ENCODE measurements around the gene FAM25A. TPM values are rescaled to one million over a fixed set of nuclear protein-coding genes. Genes with fewer than 3 reads are reported as not detected.

FAM25A gene
- not detected for total RNA-seq

DNA sequence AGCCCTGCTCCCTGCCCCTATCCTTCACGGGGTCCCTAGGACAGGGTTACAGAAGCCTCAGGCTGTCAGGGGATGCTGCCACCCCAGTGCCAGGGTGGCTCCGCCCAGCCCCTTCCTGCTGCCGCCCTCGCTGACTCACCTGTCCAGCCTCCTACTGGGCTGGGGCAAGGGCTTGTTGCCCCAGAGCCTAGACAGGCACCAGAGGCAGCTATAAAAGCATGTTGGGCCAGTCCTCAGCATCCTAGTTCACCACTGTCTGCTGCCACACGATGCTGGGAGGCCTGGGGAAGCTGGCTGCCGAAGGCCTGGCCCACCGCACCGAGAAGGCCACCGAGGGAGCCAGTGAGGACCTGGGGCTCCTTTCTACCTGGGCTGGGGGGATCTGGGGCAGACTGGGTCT lies at the start of gene FAM25A:
TSS of gene FAM25A (plus strand) at position 239 of the 400 bp plus-strand sequence. CDS start at position 270, 31 bp downstream.

Other genes starting within 250 kb of the FAM25A start
- not detected for gene MMRN2, start 62.7 kb upstream of the FAM25A start, total RNA-seq
- gene SNCG, start 61.7 kb upstream of the FAM25A start, total RNA-seq = 1 to 10 TPM in 1 of 2 experiments, under 1 TPM in 1; 0.68 to 1.3 TPM
- not detected for gene ADIRF, start 51.8 kb upstream of the FAM25A start, total RNA-seq
- gene GLUD1, start 74.5 kb downstream of the FAM25A start, total RNA-seq = 10 to 100 TPM; 96.8 to 97.0 TPM
- gene SHLD2, start 74.9 kb downstream of the FAM25A start, total RNA-seq = 10 to 100 TPM; 30.7 to 31.8 TPM
- under 1 TPM; 0.43 to 0.50 TPM for gene NUTM2A, start 205.2 kb downstream of the FAM25A start, total RNA-seq